HG02642 (cell line): ENCODE data around the gene NPLOC4.
"Not testable (repeated sequence)": the region's sequence is repeated elsewhere in the genome, so short reads cannot be mapped to it uniquely, and the experiment has no call there.

Experiments used
- ATAC-seq: cut with Tn5 transposase; IDR thresholded peaks from one replicate; pipeline ENCODE4 v1.9.1; 2021; ENCODE audit warnings: mild to moderate bottlenecking; ENCODE audit not compliant: unreplicated experiment, poor library complexity

NPLOC4 gene

DNA sequence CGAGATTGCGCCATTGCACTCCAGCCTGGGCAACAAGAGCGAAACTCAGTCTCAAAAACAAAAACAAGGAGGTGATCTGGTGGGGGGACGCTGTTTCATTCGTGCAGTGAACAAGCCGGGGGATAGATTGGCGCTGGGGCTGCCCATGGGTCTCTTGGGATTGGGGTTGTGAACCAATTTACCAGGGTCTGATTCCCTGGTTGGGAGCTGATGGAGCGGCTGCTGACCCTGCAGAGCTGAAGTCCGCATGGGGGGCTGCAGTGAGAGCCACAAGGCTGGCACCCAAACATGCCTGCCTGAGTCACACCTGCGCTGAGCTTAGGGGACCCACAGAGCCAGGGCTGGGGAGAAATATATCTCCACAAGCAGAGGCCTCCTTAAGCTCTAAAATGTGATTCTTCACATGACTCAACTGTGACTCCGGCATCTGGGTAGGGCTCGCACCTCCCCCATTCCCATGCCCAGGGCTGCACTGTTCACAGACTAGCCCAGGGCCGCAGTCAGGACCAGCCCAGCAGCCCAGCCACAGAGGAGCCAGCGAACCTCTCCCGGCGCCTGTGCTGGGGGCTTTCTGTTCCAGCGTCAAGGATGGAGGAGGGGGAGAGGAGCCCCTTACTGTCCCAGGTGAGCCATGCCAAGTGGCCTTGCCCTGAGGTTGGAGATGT lies 5.0 kb upstream of the NPLOC4 start:
- no peak for ATAC-seq

DNA sequence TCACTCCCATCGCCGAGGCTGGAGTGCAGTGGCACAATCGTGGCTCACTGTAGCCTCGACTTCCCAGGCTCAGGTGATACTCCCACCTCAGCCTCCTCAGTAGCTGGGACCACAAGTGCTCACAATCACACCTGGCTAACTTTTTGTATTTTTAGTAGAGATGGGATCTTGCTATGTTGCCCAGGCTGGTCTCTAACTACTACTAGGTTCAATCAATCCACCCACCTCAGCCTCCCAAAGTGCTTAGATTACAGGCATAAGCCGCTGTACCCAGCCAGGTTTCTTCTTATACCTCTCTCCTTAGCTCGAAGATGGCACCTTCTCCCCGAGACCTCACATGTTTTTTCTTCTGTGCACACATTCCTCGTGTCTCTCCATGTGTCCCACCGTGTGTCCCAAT lies 3.1 kb upstream of the NPLOC4 start:
- ATAC-seq = no peak

DNA sequence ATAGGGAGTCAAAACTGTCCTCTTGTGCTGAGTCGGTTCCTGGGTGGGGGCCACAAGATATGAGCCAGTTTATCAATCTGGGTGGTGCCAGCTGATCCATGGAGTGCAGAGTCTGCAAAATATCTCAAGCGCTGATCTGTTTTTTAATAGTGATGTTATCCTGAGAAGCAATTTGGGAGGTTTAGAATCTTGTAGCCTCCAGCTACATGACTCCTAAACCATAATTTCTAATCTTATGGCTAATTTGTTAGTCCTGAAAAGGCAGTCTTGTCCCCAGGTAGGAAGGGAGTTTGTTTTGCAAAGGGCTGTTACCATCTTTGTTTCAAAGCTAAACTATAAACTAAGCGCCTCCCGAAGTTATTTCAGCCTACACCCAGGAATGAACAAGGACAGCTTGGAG lies 1.8 kb upstream of the NPLOC4 start:
- ATAC-seq = no peak

DNA sequence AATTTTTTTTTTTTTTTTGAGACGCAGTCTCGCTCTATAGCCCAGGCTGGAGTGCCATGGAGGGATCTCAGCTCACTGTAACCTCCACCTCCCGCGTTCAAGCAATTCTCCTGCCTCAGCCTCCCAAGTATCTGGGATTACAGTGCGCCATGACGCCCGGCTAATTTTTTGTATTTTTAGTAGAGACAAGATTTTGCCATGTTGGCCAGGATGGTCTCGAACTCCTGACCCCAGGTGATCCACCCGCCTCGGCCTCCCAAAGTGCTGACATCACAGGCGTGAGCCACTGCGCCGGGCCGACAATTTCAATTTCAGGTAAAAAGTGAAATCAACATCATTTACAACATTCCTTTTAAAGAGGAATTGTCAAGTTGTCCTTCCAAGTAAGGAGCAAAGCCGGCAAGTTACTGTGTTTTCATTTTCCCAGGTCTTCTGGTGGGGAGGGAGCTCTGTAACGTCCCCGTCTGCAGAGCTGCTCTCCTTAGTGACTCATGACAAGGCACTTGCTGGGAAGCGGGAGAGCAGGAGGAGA lies 873 bp downstream of the NPLOC4 start:
- ATAC-seq = peak; percentile 5

DNA sequence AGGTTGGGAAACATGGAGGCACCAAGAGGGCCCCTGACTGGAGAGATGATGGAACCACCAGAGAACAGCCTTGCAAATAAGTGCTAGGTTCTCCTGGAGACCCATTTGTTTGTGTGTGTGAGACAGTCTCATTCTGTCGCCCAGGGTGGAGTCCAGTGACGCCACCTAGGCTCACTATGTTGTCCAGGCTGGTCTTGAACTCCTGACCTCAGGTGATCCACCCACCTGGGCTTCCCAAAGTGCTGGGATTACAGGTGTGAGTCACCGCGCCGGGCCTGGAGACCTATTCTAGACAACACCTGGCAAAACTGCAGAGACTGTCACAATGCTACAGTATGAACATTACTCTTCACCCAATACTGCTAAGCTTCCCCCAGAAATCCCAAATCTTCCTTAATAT lies 1.5 kb downstream of the NPLOC4 start:
- no peak for ATAC-seq

DNA sequence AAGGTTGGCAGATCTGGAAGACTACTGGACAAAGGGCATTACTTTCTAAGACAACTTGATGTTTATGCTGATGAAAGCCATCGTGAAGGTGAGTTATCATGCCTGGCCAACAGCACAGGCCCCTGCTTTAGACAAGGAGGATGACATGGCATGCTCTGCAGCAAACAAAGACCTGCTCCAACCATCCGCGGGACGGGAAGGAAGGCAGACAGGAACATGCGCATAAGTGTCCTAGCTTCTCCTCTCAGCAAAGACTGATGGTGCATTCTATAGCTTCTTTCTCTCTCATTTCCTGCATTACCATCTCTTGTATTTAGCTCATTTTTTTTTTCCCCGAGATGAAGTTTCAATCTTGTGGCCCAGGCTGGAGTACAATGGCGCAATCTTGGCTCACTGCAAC lies 5.4 kb downstream of the NPLOC4 start:
- no peak for ATAC-seq

DNA sequence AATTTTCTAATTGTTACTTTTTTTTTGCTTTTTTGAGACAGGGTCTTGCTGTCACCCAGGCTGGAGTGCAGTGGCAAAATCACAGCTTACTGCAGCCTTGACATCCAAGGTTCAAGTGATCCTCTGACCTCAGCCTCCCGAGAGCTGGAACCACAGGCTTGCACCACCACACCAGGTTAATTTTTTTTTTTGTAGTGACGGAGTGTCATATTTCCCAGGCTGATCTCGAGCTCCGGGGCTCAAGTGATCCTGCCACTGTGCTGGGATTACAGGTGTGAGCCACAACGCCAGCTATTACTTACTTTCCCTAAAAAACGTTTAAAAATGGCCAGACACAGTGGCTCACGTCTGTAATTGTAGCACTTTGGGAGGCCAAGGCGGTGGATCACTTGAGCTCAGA lies 6.6 kb downstream of the NPLOC4 start:
- no peak for ATAC-seq

DNA sequence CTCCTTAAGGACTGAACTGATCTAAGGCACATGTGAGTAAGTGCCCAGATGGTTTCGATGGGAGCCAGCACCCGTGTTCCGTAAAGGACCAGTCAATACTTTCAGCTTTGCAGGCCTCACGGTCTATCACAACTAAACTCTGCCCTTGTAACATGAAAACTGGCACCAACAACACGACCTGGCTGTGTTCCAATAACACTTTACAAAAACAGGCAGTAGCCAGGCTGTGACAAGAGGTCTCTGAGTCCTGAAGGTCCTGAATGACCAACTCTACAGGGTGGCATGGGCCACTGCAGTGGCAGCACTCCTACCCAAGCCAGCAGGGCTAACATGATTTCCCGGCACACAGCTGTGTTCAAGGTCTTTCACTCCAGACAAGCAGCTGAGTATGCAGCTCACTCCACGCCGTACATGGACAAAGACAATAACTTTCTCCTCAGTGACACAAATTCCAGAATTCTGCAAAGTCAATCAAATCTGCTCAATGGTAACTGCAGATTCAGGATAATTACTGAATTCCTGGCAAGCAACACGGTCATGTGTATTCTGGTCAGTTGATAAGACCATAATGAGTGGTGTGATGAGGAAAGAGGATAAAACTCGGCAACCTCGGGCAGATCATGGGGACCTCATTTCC lies 15.3 kb downstream of the NPLOC4 start:
- ATAC-seq = no peak

DNA sequence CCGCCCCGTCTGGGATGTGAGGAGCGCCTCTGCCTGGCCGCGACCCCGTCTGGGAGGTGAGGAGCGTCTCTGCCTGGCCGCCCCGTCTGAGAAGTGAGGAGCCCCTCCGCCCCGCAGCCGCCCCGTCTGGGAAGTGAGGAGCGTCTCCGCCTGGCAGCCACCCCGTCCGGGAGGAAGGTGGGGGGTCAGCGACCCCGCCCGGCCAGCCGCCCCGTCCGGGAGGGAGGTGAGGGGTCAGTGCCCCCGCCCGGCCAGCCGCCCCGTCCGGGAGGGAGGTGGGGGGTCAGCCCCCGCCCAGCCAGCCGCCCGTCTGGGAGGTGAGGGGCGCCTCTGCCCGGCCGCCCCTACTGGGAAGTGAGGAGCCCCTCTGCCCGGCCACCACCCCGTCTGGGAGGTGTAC lies 18.6 kb downstream of the NPLOC4 start:
- not testable (repeated sequence) for ATAC-seq

DNA sequence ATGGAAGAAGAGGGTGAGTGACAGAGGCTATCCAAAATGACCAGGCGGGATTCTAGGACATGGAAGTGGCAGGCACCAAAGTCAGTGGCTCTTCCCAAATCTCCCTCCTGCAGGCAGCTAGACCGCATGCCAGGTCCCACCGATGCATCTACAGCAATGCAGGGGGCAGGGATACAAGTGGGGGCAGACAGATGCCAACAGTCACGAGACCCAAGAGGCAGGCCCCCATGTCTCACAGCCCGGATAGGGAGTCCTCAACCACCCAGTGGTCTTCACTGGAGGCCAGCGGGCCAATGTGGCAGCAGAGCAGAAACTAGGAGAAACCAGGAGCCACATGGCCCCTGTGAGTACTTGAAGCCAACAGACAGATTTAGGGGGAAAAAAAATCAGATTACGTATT lies 20.0 kb downstream of the NPLOC4 start:
- no peak for ATAC-seq

DNA sequence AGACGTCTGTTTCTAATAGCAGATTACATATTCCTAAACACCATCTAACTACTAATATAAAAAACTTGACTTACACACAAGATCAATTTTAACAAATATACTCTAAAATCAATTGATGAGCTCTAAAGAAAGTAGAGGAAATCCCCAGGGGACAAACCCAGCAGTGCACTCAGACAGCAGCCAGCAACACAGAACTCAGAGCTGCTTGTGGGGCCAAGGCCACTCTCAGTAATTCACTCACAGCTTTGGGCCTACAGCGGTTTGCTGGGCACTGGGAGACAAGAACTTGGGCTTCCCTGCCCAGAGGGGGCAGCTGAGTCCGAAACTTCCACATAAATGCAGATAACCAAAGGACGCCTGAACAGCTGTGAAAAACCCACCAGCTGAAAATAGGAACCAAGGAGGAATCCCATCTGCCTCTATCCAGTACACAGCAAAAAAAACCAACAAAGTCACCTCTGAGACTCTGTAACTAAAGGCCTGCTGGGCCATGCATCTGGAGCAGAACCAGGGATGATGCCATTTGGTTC lies 21.4 kb downstream of the NPLOC4 start:
- ATAC-seq = no peak

DNA sequence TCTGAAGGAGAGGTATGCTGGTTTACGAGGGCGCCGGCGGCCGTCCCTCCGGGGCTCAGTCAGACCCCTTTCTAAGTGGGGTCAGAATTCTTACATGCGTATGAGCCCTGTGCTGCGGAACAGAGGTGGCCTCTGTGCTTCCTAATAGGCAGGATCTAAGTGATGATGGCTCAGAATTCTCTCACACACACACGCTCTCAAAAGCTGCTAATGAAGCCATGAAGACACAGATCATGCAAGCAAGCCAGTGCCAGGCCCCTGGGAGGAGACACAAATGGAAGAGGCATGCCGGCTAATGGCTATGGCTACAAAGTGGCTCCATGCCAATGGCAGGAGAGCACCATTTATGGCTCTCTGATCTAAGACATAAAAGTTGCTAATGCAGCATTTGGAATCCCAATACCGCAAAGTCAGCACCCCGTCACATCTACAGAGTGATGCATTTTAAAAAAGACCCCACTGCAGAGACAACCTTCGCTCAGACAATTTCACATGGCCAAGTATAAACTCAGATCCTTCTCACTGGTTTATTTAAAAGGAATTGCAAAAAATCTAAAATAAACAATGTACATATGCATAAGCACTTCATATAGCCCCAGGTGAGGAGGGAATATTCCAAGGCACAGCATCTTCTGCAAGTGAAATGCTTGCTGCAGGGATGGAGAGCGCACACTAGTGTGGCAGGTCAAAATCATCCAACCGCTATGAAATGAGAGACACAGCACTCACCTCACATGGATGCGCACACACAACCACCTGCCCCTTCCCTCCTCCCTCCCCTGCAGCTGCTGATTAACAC lies 24.5 kb downstream of the NPLOC4 start:
- ATAC-seq = no peak

DNA sequence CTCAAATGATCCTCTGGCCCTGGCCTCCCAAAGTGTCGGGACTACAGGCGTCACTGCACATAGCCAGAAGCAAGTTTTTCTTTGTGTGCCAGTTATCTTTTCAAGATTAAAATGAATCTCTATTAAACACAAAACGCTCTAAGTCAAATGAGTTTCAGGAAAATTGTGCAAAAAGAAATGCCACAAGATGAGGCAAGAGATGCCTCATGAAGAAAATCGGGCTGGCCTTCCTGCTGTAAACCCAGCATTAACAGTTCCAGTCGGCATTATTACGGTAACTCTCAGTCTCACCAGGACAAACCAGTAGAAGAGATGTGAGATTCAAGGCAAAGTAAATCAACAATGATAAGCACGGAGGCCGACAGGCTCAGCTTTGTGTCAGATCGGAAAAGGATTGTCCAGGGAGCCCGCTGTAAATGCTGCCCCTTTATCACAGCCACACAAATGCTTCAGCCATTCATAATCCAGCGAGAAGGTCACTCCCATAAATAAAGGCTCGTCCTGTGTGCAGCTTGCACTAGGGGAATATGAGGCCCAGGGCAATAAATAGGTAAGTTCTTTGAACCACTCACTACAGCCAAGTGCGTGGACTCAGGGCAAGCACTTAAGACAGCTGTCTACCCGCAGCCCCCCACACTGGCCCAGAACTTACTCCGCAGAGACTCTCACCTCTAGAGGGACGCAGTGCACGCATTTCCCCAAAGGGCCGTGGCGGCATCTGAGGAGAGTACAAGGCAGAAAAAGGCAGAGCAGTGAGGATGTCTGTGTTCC lies 27.2 kb downstream of the NPLOC4 start:
- no peak for ATAC-seq

DNA sequence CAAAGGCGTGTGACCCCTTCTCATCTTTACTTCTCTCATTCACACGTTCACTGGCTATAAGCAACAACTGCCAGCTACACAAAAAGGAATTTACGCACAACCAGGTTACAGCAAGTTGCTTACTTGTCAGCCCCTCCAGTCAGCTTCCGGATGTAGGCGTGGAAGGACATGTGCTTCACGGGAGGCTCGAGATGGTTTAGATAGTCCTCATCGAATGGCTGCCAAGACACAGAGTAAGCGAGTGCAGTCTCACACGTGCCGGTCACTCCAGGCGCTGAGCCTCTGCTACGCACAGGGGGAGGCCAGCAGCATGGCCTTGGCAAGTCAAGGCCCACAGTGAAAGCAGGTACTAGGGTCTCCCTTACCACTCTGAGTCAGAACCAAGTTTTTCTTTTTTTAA lies 28.3 kb downstream of the NPLOC4 start:
- ATAC-seq = no peak

DNA sequence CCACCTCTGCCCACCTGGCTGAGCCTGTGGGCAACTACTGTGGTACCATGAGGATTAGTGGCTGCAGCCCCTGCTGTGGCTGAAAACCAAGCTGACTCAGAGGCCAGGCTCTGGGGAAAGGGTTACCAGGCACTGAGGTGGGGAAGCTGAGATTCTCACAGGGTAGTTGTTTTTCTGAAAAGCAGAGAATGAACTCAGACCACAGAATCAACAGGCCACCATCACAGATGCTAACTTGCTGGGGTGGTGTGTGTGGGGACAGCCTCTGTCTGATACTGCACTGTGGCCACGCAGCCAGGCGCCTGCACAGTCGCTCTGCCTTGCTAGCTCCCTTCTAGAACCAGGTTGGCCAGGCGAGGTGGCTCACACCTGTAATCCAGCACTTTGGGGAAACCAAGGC lies 28.8 kb downstream of the NPLOC4 start:
- no peak for ATAC-seq

DNA sequence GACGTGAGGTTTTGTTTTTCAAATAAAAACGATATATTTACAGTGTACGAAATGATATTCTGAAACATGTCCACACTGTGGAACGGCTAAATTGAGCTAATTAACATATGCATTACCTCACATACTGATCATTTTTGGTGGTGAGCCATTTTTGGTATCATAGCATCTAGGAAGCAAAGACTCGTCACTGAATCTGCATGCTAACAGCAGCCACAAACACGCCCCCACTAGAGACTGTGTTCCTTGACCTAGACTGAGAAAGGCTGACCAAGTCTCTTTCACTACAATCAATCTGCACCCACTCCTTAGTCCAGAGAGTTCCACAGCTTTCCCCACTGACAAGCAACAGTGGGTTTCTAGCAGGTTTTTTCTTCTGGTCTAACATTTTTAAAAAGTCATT lies 29.5 kb downstream of the NPLOC4 start:
- no peak for ATAC-seq

DNA sequence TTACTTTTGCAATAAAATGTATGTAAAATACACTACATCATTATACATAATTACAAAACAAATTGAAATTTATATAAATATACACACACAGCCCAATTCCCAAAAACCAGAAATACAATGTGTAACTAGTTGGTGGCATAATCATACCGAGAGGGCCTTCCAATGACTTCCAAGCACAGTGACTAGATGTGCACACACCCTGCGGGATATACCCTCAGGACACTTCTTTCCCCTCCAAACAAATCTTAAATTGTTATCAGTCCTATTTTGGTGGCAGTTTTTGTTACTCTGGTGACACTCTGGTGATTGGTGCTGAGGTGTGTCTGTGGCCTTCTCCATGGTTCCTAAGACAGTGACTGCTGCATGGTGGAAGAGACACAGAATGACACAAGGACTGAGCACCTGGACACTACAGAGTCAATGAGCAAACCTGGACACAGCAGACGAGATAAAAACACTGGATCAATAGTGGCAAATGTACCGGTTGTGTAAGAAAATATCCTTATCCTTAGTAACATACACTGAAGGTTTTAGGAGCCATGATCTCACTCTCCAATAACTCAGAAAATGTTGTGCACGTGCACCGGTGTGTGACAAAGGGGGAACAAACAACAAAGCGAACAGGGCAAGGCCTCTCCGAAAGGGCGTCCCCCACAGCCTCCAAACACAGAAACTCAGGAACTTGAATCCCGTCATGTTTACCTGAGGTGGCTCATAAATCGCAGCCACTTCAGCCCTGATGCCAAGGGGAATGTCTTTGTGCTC lies 32.9 kb downstream of the NPLOC4 start:
- no peak for ATAC-seq

DNA sequence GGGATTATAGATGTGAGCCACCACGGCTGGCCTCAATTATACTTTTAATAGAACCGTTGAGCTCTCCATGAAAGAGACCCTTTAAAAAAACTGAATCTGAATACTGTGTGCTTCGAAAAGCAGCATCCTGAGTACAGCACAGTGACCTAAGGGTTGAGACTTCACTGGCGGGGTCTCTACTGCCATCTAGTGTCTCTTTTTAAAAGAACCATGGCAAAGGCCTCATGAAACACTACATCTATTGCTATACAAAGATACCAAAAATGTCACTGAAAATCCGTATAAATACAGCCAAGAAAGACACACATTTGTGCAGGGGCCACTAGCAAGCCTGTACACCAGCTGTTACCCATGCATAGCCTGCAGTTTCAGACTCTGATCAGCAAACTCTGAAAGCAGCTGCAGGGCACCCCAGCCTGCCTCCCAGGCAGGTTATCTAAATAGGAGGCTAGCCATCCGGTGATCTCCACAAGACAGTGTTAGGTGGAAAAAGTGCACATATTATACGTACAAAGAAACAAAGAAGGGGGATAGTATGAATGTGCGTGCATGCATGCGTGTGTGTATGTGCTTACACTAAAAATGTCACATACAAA lies 35.3 kb downstream of the NPLOC4 start:
- ATAC-seq = no peak
